Spleen (tissue), 7 donors: ENCODE results near the gene ARHGEF12.

Source experiments
- CTCF ChIP-seq, 11 experiments: fragments of 200-600 bp in 7 of 11; fragments of 450-650 bp in 4 of 11; sonication (generic) in 4 of 11; IDR thresholded peaks in 8 of 11; conservative IDR thresholded peaks in 3 of 11; 1 replicate in 7 of 11; 2 replicates in 4 of 11; pipeline versions ENCODE4 v1.4.0 to v1.8.0; 2016 to 2021; ENCODE audit warnings: antibody characterized with exemption in 11 of 11, inconsistent platforms in 4 of 11, mild to moderate bottlenecking in 1 of 11
- POLR2A ChIP-seq, 3 donors: fragments of 450-650 bp; IDR thresholded peaks; one replicate each; pipeline ENCODE4 v1.5.1; 2017; ENCODE audit warnings: antibody characterized with exemption in 3 of 3, mild to moderate bottlenecking in 1 of 3
- POLR2AphosphoS5 ChIP-seq, 3 donors: sonication (generic); formaldehyde crosslinking; IDR thresholded peaks; one replicate each; pipeline ENCODE4 v1.5.1; 2017; ENCODE audit warnings: antibody characterized with exemption in 3 of 3
- donor health status: DM: no; HTN: no; CAD: no; lungs with moderate emphysema.
- donor health status: DM: no; HTN: no; CAD: no.
- donor health status: DM: no; HTN: no; CAD: no.

GRCh38 chr11:120363436-120363835, 27.2 kb downstream of the ARHGEF12 start:
- TF ChIP-seq CTCF (IDR thresholded peaks at IDR 0.05 in 8 of 11, conservative IDR thresholded peaks at IDR 0.05 in 3 of 11): no peak
- no peak for TF ChIP-seq POLR2AphosphoS5 (IDR thresholded peaks at IDR 0.05)
- TF ChIP-seq POLR2A (IDR thresholded peaks at IDR 0.05): no peak
